ENCODE data around the gene AHRR. TPM values are rescaled to one million over a fixed set of nuclear protein-coding genes. Genes with fewer than 3 reads are reported as not detected.

The AHRR gene
- polyA plus RNA-seq, 2 of the 4 experiments (the other 2 are of a cell fraction): 1.2 to 1.7 TPM

GRCh38 chr5:314676-315487, 6.6 kb upstream of the AHRR start:
- POLR2A ChIA-PET: no interaction called here
- 87% methylated on average over 18 of the region's 18 CpGs for WGBS (ENCODE audit: missing lambda C conversion rate)
- TF ChIP-seq EP300 (IDR thresholded peaks at IDR 0.05) (no peak), MAZ (IDR thresholded peaks at IDR 0.05; ENCODE audit: borderline replicate concordance, low read depth, low read length) (no peak), ZFP36 (IDR thresholded peaks at IDR 0.05; ENCODE audit: borderline replicate concordance, partially characterized antibody) (no peak), SMC3 (IDR thresholded peaks at IDR 0.05) (no peak), NFE2L2 (conservative IDR thresholded peaks at IDR 0.05; ENCODE audit: low read length) (no peak), KDM1A (IDR thresholded peaks at IDR 0.05; ENCODE audit: low read depth) (no peak), TFCP2L1 (CRISPR knock-in tag; IDR thresholded peaks at IDR 0.05) (no peak)
- DNase-seq (ENCODE audit: low read depth in 1 of 2, low spot score in 1 of 2) (no peak), FAIRE-seq (no peak), ATAC-seq (no peak)
- Histone ChIP-seq H3K27ac (no peak overlapping the region), H3K4me3 (no peak overlapping the region), H3K4me2 (no peak overlapping the region), H3K4me1 (peaks cover 21% of the 10 kb centered on the region), H3K9me3 (no peaks in the 10 kb centered on the region)
- CTCF ChIA-PET: interaction anchor here (0.6 to 8.1 kb wide), 5 partner anchors 11 to 117 kb away, joined by 3 to 186 read pairs (median 9); no protein-coding TSS in a partner anchor

- H3K9me3 ChIP-seq: no peaks in the 10 kb centered on the region
- CTCF ChIA-PET: interaction anchor here (1.0 to 8.1 kb wide), 12 partner anchors 9 to 130 kb away, joined by 3 to 186 read pairs (median 8); no protein-coding TSS in a partner anchor
- ATAC-seq (no peak), DNase-seq (ENCODE audit: low read depth in 1 of 2, low spot score in 1 of 2) (no peak), FAIRE-seq (no peak)
- no peak overlapping the region for H3K27ac ChIP-seq
- POLR2A ChIA-PET: no interaction called here
- TF ChIP-seq CBX2 (IDR thresholded peaks at IDR 0.05; ENCODE audit: borderline replicate concordance, low read depth) (no peak), POLR2A (IDR thresholded peaks at IDR 0.05; ENCODE audit: low read length) (0 out of 2 replicates have a peak, but pooled peaks have one; percentile 8)
- 77% methylated on average over 11 of the region's 14 CpGs for WGBS (ENCODE audit: missing lambda C conversion rate)
- no peak overlapping the region for H3K4me2 ChIP-seq
- no peak overlapping the region for H3K4me3 ChIP-seq
- H3K4me1 ChIP-seq: peaks cover 21% of the 10 kb centered on the region
These were observed 5.9 kb upstream of the AHRR start for GRCh38 chr5:315488-316209.

GRCh38 chr5:316210-317085, 5.1 kb upstream of the AHRR start:
- ChIA-PET CTCF (interaction anchor here (0.8 to 8.1 kb wide), 29 partner anchors 9 to 577 kb away, joined by 3 to 186 read pairs (median 4); partner anchors contain the start of gene TRIP13), POLR2A (interaction anchor here (1.0 kb wide), 1 partner anchor 45 kb away, joined by 6 read pairs; the partner anchor contains the start of gene PDCD6)
- Histone ChIP-seq H3K4me2 (no peak overlapping the region), H3K9me3 (no peaks in the 10 kb centered on the region), H3K27ac (peak overlapping the region in 1 of 2 experiments; percentile 55; a peak in 2 of 6 replicates), H3K4me3 (no peak overlapping the region), H3K4me1 (peaks cover 24% of the 10 kb centered on the region)
- no peak for TF ChIP-seq CHD2 (IDR thresholded peaks at IDR 0.05; ENCODE audit: low read length, partially characterized antibody)
- TF ChIP-seq CBX2 (IDR thresholded peaks at IDR 0.05; ENCODE audit: borderline replicate concordance, low read depth): no peak
- no peak for TF ChIP-seq POLR2AphosphoS2 (conservative IDR thresholded peaks at IDR 0.05; ENCODE audit: low read length)
- TF ChIP-seq TP53 (CRISPR knock-in tag; IDR thresholded peaks at IDR 0.05): no peak
- TF ChIP-seq, protein P1, sequence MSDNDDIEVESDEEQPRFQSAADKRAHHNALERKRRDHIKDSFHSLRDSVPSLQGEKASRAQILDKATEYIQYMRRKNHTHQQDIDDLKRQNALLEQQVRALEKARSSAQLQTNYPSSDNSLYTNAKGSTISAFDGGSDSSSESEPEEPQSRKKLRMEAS (IDR thresholded peaks at IDR 0.05): no peak
- TF ChIP-seq E2F6 (IDR thresholded peaks at IDR 0.05; ENCODE audit: borderline replicate concordance, low read depth): no peak
- DNase-seq (ENCODE audit: low read depth in 1 of 2, low spot score in 1 of 2): no peak
- 85% methylated on average over 19 of the region's 19 CpGs for WGBS (ENCODE audit: missing lambda C conversion rate)
- FAIRE-seq: no peak
- ATAC-seq: no peak; a peak in 1 of 6 replicates
